Esophagus squamous epithelium (tissue), 4 donors: ENCODE data around the gene CLSTN2.

Experiments
- POLR2A ChIP-seq, 4 donors: fragments of 450-650 bp; IDR thresholded peaks; one replicate each; pipeline ENCODE4 v1.6.1; 2017; ENCODE audit warnings: antibody characterized with exemption in 4 of 4, mild to moderate bottlenecking in 4 of 4, moderate library complexity in 3 of 4
- TF ChIP-seq, protein P1 (sequence below), 6 experiments: fragments of 450-650 bp in 4 of 6; fragments of 200-600 bp in 2 of 6; sonication (generic) in 2 of 6; IDR thresholded peaks; one replicate each; pipeline ENCODE4 v1.5.1; 2016 to 2019; ENCODE audit warnings: antibody characterized with exemption in 6 of 6, mild to moderate bottlenecking in 4 of 6, moderate library complexity in 4 of 6

DNA sequence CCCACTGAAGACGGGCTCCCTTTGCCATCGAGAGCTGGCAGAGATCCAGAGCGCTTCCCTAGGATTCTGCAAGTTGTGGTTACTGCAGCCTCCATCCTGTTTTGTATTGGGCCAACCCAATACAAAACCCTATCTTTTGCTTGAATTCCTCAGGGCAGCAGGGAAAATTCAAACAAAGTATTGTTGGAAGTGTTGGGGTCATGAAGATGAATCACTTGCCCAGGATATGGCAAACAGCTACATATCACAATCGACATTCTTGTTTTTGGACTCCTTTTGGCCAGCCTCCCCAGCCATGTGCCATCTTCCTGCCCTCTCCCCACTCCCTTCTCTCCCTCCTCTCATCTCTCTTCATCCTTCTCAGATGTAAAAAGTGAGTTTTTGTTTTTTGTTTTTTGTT, 642.9 kb downstream of the CLSTN2 start:
- TF ChIP-seq, protein P1, sequence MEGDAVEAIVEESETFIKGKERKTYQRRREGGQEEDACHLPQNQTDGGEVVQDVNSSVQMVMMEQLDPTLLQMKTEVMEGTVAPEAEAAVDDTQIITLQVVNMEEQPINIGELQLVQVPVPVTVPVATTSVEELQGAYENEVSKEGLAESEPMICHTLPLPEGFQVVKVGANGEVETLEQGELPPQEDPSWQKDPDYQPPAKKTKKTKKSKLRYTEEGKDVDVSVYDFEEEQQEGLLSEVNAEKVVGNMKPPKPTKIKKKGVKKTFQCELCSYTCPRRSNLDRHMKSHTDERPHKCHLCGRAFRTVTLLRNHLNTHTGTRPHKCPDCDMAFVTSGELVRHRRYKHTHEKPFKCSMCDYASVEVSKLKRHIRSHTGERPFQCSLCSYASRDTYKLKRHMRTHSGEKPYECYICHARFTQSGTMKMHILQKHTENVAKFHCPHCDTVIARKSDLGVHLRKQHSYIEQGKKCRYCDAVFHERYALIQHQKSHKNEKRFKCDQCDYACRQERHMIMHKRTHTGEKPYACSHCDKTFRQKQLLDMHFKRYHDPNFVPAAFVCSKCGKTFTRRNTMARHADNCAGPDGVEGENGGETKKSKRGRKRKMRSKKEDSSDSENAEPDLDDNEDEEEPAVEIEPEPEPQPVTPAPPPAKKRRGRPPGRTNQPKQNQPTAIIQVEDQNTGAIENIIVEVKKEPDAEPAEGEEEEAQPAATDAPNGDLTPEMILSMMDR (IDR thresholded peaks at IDR 0.05): no peak
- no peak for TF ChIP-seq POLR2A (IDR thresholded peaks at IDR 0.05)
